Tibial nerve (tissue), 4 donors: ENCODE data around the gene ADO. TPM values are rescaled to one million over a fixed set of nuclear protein-coding genes. Genes with fewer than 3 reads are reported as not detected.
"Not testable (repeated sequence)": the region's sequence is repeated elsewhere in the genome, so short reads cannot be mapped to it uniquely, and the experiment has no call there.

Source experiments
- DNase-seq, 2 donors: peaks; one replicate each; pipeline ENCODE4 v3.0.0-alpha.2; 2019; ENCODE audit warnings: low spot score in 2 of 2
- H3K27ac ChIP-seq, 4 donors: fragments of 200-600 bp; sonication (generic) in 3 of 4; one replicate each; pipeline ENCODE4 v1.5.1; 2017 to 2019; ENCODE audit warnings: mild to moderate bottlenecking in 1 of 4
- H3K27me3 ChIP-seq, 2 donors: fragments of 200-600 bp; sonication (generic) in 1 of 2; one replicate each; pipeline versions ENCODE4 v1.5.1 to v1.6.0; 2017 to 2019
- H3K36me3 ChIP-seq, 3 donors: fragments of 200-600 bp; sonication (generic); one replicate each; pipeline ENCODE4 v1.5.1; 2018 to 2019
- H3K4me1 ChIP-seq, 4 donors: fragments of 200-600 bp; sonication (generic) in 3 of 4; one replicate each; pipeline ENCODE4 v1.5.1; 2017 to 2019
- H3K4me3 ChIP-seq, 4 donors: fragments of 200-600 bp; sonication (generic) in 3 of 4; one replicate each; pipeline ENCODE4 v1.5.1; 2017 to 2019; ENCODE audit warnings: mild to moderate bottlenecking in 1 of 4, moderate library complexity in 1 of 4
- H3K9me3 ChIP-seq, 4 donors: fragments of 200-600 bp; sonication (generic) in 3 of 4; one replicate each; pipeline ENCODE4 v1.5.1; 2017 to 2019
- EP300 ChIP-seq, 2 donors: sonication (generic); formaldehyde crosslinking; IDR thresholded peaks; one replicate each; pipeline ENCODE4 v1.6.1; 2017; ENCODE audit warnings: antibody characterized with exemption in 2 of 2, mild to moderate bottlenecking in 1 of 2
- POLR2A ChIP-seq, 2 donors: fragments of 450-650 bp; IDR thresholded peaks; one replicate each; pipeline ENCODE4 v1.6.1; 2017; ENCODE audit warnings: antibody characterized with exemption in 2 of 2, mild to moderate bottlenecking in 2 of 2, moderate library complexity in 2 of 2
- WGBS, 2 donors: methylation state at CpG; one replicate each; pipeline ENCODE4 v1.1.5; 2018; 5-methylcytosine and 5-hydroxymethylcytosine counted together
- total RNA-seq, 4 donors: library from RNA; depleted of rRNA; stranded (reverse); fragments of >200 nt; gene quantifications; one replicate each; pipeline ENCODE4 v1.1.0, GENCODE V29; 2016
- TF ChIP-seq, protein P1 (sequence below), 5 experiments: fragments of 200-600 bp in 3 of 5; fragments of 450-650 bp in 2 of 5; sonication (generic) in 3 of 5; IDR thresholded peaks; one replicate each; pipeline ENCODE4 v1.5.1; 2016 to 2019; ENCODE audit warnings: antibody characterized with exemption in 5 of 5, mild to moderate bottlenecking in 3 of 5, moderate library complexity in 2 of 5

Gene ADO
- total RNA-seq, 4 donors from 2014 or later: 36.9 to 73.9 (median 48.1) TPM

GRCh38 chr10:62769574-62770242, 34.8 kb upstream of the ADO start:
- Histone ChIP-seq H3K9me3 (no peaks in the 10 kb centered on the region), H3K4me1 (peaks cover 0 to 39% (median 0%) of the 10 kb centered on the region in 4 donors), H3K4me3 (no peak overlapping the region), H3K36me3 (no peaks in the 10 kb centered on the region), H3K27me3 (no peaks in the 10 kb centered on the region), H3K27ac (peak overlapping the region in 2 of 4 donors; percentile 2 to 49)
- WGBS, 2 donors: 81% methylated on average over 1 of the region's 1 CpG
- DNase-seq: no peak
- TF ChIP-seq EP300 (IDR thresholded peaks at IDR 0.05): no peak
- no peak for TF ChIP-seq POLR2A (IDR thresholded peaks at IDR 0.05)
- TF ChIP-seq, protein P1, sequence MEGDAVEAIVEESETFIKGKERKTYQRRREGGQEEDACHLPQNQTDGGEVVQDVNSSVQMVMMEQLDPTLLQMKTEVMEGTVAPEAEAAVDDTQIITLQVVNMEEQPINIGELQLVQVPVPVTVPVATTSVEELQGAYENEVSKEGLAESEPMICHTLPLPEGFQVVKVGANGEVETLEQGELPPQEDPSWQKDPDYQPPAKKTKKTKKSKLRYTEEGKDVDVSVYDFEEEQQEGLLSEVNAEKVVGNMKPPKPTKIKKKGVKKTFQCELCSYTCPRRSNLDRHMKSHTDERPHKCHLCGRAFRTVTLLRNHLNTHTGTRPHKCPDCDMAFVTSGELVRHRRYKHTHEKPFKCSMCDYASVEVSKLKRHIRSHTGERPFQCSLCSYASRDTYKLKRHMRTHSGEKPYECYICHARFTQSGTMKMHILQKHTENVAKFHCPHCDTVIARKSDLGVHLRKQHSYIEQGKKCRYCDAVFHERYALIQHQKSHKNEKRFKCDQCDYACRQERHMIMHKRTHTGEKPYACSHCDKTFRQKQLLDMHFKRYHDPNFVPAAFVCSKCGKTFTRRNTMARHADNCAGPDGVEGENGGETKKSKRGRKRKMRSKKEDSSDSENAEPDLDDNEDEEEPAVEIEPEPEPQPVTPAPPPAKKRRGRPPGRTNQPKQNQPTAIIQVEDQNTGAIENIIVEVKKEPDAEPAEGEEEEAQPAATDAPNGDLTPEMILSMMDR (IDR thresholded peaks at IDR 0.05): no peak

GRCh38 chr10:62772186-62772974, 32.1 kb upstream of the ADO start:
- Histone ChIP-seq H3K4me3 (no peak overlapping the region), H3K36me3 (no peaks in the 10 kb centered on the region), H3K9me3 (no peaks in the 10 kb centered on the region), H3K27ac (peak overlapping the region in 2 of 4 donors; percentile 49 to 64), H3K27me3 (no peaks in the 10 kb centered on the region), H3K4me1 (peaks cover 0 to 39% (median 0%) of the 10 kb centered on the region in 4 donors)
- WGBS, 2 donors: 31 to 43% methylated on average over 7 of the region's 7 CpGs
- TF ChIP-seq, protein P1 (IDR thresholded peaks at IDR 0.05): no peak
- TF ChIP-seq EP300 (IDR thresholded peaks at IDR 0.05): peak; percentile 12 to 87
- DNase-seq: no peak

- DNase-seq: no peak
- no peak overlapping the region for H3K27ac ChIP-seq
- TF ChIP-seq, protein P1 (IDR thresholded peaks at IDR 0.05): no peak
- TF ChIP-seq POLR2A (IDR thresholded peaks at IDR 0.05): no peak
- no peak for TF ChIP-seq EP300 (IDR thresholded peaks at IDR 0.05)
Observed at GRCh38 chr10:62778125-62778524, 26.4 kb upstream of the ADO start.

GRCh38 chr10:62779487-62780248, 24.9 kb upstream of the ADO start:
- WGBS, 2 donors: 82% methylated on average over 5 of the region's 5 CpGs
- Histone ChIP-seq H3K4me1 (peaks cover 0 to 7% (median 0%) of the 10 kb centered on the region in 4 donors), H3K9me3 (peaks cover 0 to 2% (median 0%) of the 10 kb centered on the region in 4 donors), H3K36me3 (no peaks in the 10 kb centered on the region), H3K27ac (no peak overlapping the region), H3K27me3 (no peaks in the 10 kb centered on the region), H3K4me3 (no peak overlapping the region)
- DNase-seq: no peak
- TF ChIP-seq EP300 (IDR thresholded peaks at IDR 0.05) (no peak), POLR2A (IDR thresholded peaks at IDR 0.05) (no peak)
- TF ChIP-seq, protein P1 (IDR thresholded peaks at IDR 0.05): no peak

More at GRCh38 chr10:62778125-62778524, 26.4 kb upstream of the ADO start:
- 95 to 99% methylated on average over 2 of the region's 2 CpGs for WGBS, 2 donors
- Histone ChIP-seq H3K4me1 (peaks cover 0 to 10% (median 0%) of the 10 kb centered on the region in 4 donors), H3K36me3 (no peaks in the 10 kb centered on the region), H3K4me3 (no peak overlapping the region), H3K27me3 (no peaks in the 10 kb centered on the region), H3K9me3 (no peaks in the 10 kb centered on the region)

DNA sequence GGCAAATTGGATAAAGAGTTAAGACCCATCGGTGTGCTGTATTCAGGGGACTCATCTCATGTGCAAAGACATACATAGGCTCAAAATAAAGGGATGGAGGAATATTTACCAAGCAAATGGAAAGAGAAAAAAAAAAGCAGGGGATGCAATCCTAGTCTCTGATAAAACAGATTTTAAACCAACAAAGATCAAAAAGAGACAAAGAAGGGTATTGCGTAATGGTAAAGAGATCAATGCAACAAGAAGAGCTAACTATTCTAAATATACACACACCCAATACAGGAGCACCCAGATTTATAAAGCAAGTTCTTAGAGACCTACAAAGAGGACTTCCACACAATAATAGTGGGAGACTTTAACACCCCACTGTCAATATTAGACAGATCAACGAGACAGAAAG, 20.0 kb upstream of the ADO start:
- H3K9me3 ChIP-seq: peaks cover 0 to 17% (median 0%) of the 10 kb centered on the region in 4 donors
- 93 to 94% methylated on average over 3 of the region's 3 CpGs for WGBS, 2 donors
- not testable (repeated sequence) for H3K36me3 ChIP-seq, H3K27me3 ChIP-seq, H3K27ac ChIP-seq, H3K4me3 ChIP-seq, DNase-seq, H3K4me1 ChIP-seq

GRCh38 chr10:62788285-62788684, 16.2 kb upstream of the ADO start:
- 85 to 86% methylated on average over 2 of the region's 2 CpGs for WGBS, 2 donors
- peaks cover 0 to 17% (median 0%) of the 10 kb centered on the region in 4 donors for H3K9me3 ChIP-seq

More at GRCh38 chr10:62788285-62788684, 16.2 kb upstream of the ADO start:
- H3K27ac ChIP-seq, H3K36me3 ChIP-seq, H3K27me3 ChIP-seq, H3K4me3 ChIP-seq, H3K4me1 ChIP-seq, DNase-seq: not testable (repeated sequence)
